Calu3 (cell line): Measurements from ENCODE around the gene DDX39A. TPM values are rescaled to one million over a fixed set of nuclear protein-coding genes. Genes with fewer than 3 reads are reported as not detected.

Experiments used
- BruUV-seq: library from RNA; stranded (reverse); fragments of 400-500 nt; replicated peaks from 2 replicates; lab custom pipeline; 2021; lab: Mats Ljungman, UMichigan
- CTCF ChIA-PET: fragments of 300-600 bp; sonication (Branson Sonifier 250); formaldehyde crosslinking; loops from one replicate; lab custom pipeline; 2022; ENCODE audit warnings: antibody characterized with exemption; lab: Charles Lee
- DNase-seq: peaks from one replicate; pipeline ENCODE4 v3.0.0; 2022
- H3K27ac Mint-ChIP-seq: one replicate; pipeline ENCODE4 v1.8.0; 2022; ENCODE audit warnings: mixed read lengths; ENCODE audit not compliant: unreplicated experiment
- H3K27me3 Mint-ChIP-seq: one replicate; pipeline ENCODE4 v1.8.0; 2022; ENCODE audit warnings: mixed read lengths; ENCODE audit not compliant: unreplicated experiment
- H3K36me3 Mint-ChIP-seq: one replicate; pipeline ENCODE4 v1.8.0; 2022; ENCODE audit warnings: mild to moderate bottlenecking, moderate library complexity, mixed read lengths; ENCODE audit not compliant: insufficient read depth, unreplicated experiment
- H3K4me1 Mint-ChIP-seq: one replicate; pipeline ENCODE4 v1.8.0; 2022; ENCODE audit warnings: mild to moderate bottlenecking, low read depth, mixed read lengths; ENCODE audit not compliant: unreplicated experiment
- H3K4me3 Mint-ChIP-seq: one replicate; pipeline ENCODE4 v1.8.0; 2022; ENCODE audit warnings: mild to moderate bottlenecking, low read depth, moderate library complexity, mixed read lengths; ENCODE audit not compliant: unreplicated experiment
- H3K9me3 Mint-ChIP-seq: one replicate; pipeline ENCODE4 v1.8.0; 2022; ENCODE audit warnings: low read depth, mixed read lengths; ENCODE audit not compliant: unreplicated experiment
- CTCF ChIP-seq: fragments of 200-600 bp; IDR thresholded peaks from one replicate; pipeline ENCODE4 v1.8.0; 2022; ENCODE audit warnings: antibody characterized with exemption; ENCODE audit not compliant: unreplicated experiment
- intact Hi-C: fragments of 100-400 bp; cut with micrococcal nuclease; formaldehyde crosslinking; loops from one replicate; pipeline ENCODE4 v1.10.0; 2022; ENCODE audit not compliant: unreplicated experiment
- total RNA-seq: library from RNA; stranded (reverse); gene quantifications from 2 replicates; pipeline ENCODE4 v1.2.3, GENCODE V29; 2022

Gene DDX39A
- total RNA-seq, 1 experiment from 2014 or later = 104 TPM

- Mint-ChIP-seq H3K27ac (no peak overlapping the region), H3K4me3 (no peak overlapping the region), H3K4me1 (no peaks in the 10 kb centered on the region), H3K9me3 (no peaks in the 10 kb centered on the region), H3K36me3 (peaks cover 4% of the 10 kb centered on the region), H3K27me3 (peaks cover 5% of the 10 kb centered on the region)
- TF ChIP-seq CTCF = no peak
- no TSS peak for BruUV-seq
- CTCF ChIA-PET = interaction anchor here (0.7 kb wide), 1 partner anchor 15 kb away, joined by 4 read pairs; no protein-coding TSS in a partner anchor
- no peak for DNase-seq
- intact Hi-C loops = no loop called here
Measured at GRCh38 chr19:14425696-14426138, 6.6 kb upstream of the DDX39A start.

GRCh38 chr19:14418856-14419105 lies 360 bp downstream of the DDX39A start:
- H3K4me1 Mint-ChIP-seq = peaks cover 24% of the 10 kb centered on the region
- peak overlapping the region; percentile 84 for H3K27ac Mint-ChIP-seq
- H3K36me3 Mint-ChIP-seq = peaks cover 51% of the 10 kb centered on the region
- no peaks in the 10 kb centered on the region for H3K9me3 Mint-ChIP-seq
- H3K4me3 Mint-ChIP-seq = peak overlapping the region; percentile 75
- CTCF ChIA-PET = no interaction called here
- DNase-seq = peak; percentile 77
- no peak for TF ChIP-seq CTCF
- intact Hi-C loops = no loop called here
- BruUV-seq = no TSS peak
- H3K27me3 Mint-ChIP-seq = no peaks in the 10 kb centered on the region

GRCh38 chr19:14416817-14417231 lies 2.3 kb downstream of the DDX39A start:
- peak overlapping the region; percentile 75 for H3K4me3 Mint-ChIP-seq
- H3K4me1 Mint-ChIP-seq = peaks cover 24% of the 10 kb centered on the region
- no TSS peak for BruUV-seq
- no peaks in the 10 kb centered on the region for H3K9me3 Mint-ChIP-seq
- H3K27me3 Mint-ChIP-seq = no peaks in the 10 kb centered on the region
- H3K36me3 Mint-ChIP-seq = peaks cover 67% of the 10 kb centered on the region
- CTCF ChIA-PET = interaction anchor here (0.5 kb wide), 1 partner anchor 64 kb away, joined by 5 read pairs; no protein-coding TSS in a partner anchor
- intact Hi-C loops = no loop called here
- peak overlapping the region; percentile 54 for H3K27ac Mint-ChIP-seq
- DNase-seq = no peak
- no peak for TF ChIP-seq CTCF

- no peaks in the 10 kb centered on the region for H3K27me3 Mint-ChIP-seq
- BruUV-seq = no TSS peak
- H3K27ac Mint-ChIP-seq = no peak overlapping the region
- H3K36me3 Mint-ChIP-seq = peaks cover 78% of the 10 kb centered on the region
- no peaks in the 10 kb centered on the region for H3K9me3 Mint-ChIP-seq
- intact Hi-C loops = no loop called here
- H3K4me3 Mint-ChIP-seq = no peak overlapping the region
- CTCF ChIA-PET = interaction anchor here (0.5 kb wide), 1 partner anchor 1137 kb away, joined by 3 read pairs; no protein-coding TSS in a partner anchor
- DNase-seq = no peak
- H3K4me1 Mint-ChIP-seq = peaks cover 24% of the 10 kb centered on the region
- TF ChIP-seq CTCF = no peak
Measured at GRCh38 chr19:14414926-14415690, 4.0 kb downstream of the DDX39A start.
